ENCODE results near the gene ZNF296. TPM values are rescaled to one million over a fixed set of nuclear protein-coding genes. Genes with fewer than 3 reads are reported as not detected.

The ZNF296 gene
- total and polyA plus RNA-seq, 2 experiments from 2014 or later: 13.4 to 16.5 TPM

DNA sequence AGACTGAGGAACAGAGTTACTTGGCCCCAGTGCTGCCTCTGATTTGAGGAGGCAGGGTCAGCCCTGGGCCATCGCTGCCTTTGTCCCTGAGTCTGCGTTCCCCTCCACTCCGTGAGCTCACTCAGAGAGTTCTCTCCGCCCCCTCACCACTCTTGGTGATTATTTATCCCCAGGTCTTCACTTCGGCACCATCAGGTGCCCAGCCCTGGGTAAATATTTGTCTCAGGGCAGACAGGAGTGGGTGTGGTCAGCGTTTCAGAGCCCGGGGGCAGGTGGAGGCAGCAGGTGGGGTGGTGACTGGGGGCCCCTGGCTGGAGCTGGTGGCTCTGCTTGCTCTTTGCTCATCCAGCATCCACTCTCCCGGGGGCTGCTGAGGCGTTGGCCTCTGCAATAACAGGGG, 37.4 kb upstream of the ZNF296 start (continued):
- no peak for TF ChIP-seq JUNB (IDR thresholded peaks at IDR 0.05; ENCODE audit: unreplicated experiment)
- no peak for TF ChIP-seq EZH2 (IDR thresholded peaks at IDR 0.05; ENCODE audit: low read depth, unreplicated experiment)
- TF ChIP-seq, protein P1, sequence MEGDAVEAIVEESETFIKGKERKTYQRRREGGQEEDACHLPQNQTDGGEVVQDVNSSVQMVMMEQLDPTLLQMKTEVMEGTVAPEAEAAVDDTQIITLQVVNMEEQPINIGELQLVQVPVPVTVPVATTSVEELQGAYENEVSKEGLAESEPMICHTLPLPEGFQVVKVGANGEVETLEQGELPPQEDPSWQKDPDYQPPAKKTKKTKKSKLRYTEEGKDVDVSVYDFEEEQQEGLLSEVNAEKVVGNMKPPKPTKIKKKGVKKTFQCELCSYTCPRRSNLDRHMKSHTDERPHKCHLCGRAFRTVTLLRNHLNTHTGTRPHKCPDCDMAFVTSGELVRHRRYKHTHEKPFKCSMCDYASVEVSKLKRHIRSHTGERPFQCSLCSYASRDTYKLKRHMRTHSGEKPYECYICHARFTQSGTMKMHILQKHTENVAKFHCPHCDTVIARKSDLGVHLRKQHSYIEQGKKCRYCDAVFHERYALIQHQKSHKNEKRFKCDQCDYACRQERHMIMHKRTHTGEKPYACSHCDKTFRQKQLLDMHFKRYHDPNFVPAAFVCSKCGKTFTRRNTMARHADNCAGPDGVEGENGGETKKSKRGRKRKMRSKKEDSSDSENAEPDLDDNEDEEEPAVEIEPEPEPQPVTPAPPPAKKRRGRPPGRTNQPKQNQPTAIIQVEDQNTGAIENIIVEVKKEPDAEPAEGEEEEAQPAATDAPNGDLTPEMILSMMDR (conservative IDR thresholded peaks at IDR 0.05; ENCODE audit: low read depth in 2 of 2): no peak
- TF ChIP-seq NANOG (IDR thresholded peaks at IDR 0.05; ENCODE audit: borderline replicate concordance): no peak

DNA sequence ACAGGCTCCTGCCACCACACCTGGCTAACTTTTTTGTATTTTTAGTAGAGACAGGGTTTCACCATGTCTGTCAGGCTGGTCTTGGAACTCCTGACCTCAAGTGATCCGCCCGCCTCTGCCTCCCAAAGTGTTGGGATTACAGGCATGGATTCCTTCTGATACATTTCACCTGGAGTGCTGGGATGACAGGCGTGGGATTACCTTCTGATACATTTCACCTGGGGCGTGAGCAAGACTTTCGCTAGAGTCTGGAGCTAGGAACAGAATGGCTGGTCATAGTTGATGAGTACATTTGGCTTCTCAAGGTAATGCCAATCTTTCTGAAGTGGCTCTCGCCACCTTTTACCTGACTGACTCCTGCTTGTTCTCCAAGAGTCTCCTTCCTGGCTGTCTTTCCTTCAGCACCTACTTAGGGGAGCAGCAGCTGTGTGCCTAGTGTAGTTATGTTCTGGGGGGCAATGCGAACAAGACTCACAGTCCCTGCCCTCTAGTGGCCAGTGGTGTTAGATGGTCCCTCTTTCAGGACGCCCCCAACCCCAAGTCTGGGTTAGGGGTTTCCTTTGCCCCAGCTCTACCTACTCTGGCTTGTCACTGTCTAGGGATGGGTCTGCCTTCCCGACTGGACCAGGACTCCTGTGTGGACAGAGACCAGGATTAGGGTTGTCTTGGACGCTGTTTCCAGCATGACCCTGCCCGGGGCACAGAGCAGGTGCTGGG, 36.0 kb upstream of the ZNF296 start:
- peaks cover 98% of the 10 kb centered on the region for H3K79me2 ChIP-seq (replicated peaks; ENCODE audit: insufficient read depth)
- DNase-seq (ENCODE audit: low spot score): no peak
- no peaks in the 10 kb centered on the region for H3K9me3 Mint-ChIP-seq
- H3K4me3 ChIP-seq: no peak overlapping the region
- no peaks in the 10 kb centered on the region for H3K9me2 ChIP-seq (ENCODE audit: insufficient read depth)
- H3K27me3 ChIP-seq (ENCODE audit: insufficient read depth): no peaks in the 10 kb centered on the region
- no peaks in the 10 kb centered on the region; the same call in 1 of the 2 replicates for H3K4me1 ChIP-seq (ENCODE audit: insufficient read depth)
- no peaks in the 10 kb centered on the region for H3F3A ChIP-seq (replicated peaks; ENCODE audit: low read depth)
- H3K27ac ChIP-seq (ENCODE audit: low read depth): no peak overlapping the region
- ATAC-seq: no peak
- no peak overlapping the region; the same call in 1 of the 2 replicates for H3K27ac Mint-ChIP-seq
- H3K4me2 ChIP-seq: no peak overlapping the region
- H2AFZ ChIP-seq: no peak overlapping the region
- no peaks in the 10 kb centered on the region; the same call in 2 of the 3 replicates for H3K36me3 Mint-ChIP-seq (ENCODE audit: low read depth)
- no peaks in the 10 kb centered on the region for H3K36me3 ChIP-seq (ENCODE audit: insufficient read depth)
- H3K4me1 Mint-ChIP-seq: peaks cover 8% of the 10 kb centered on the region
- H3K27me3 Mint-ChIP-seq (ENCODE audit: insufficient read depth, low read depth, poor library complexity): peaks cover 7% of the 10 kb centered on the region
- H3K4me3 Mint-ChIP-seq: no peak overlapping the region
- H4K20me1 ChIP-seq (replicated peaks; ENCODE audit: insufficient read depth): peaks cover 51% of the 10 kb centered on the region
- no peak for TF ChIP-seq ZNF114 (CRISPR knock-in tag; IDR thresholded peaks at IDR 0.05)
- TF ChIP-seq STAT1 (IDR thresholded peaks at IDR 0.05; ENCODE audit: unreplicated experiment): no peak
- no peak for TF ChIP-seq EZH2 (IDR thresholded peaks at IDR 0.05; ENCODE audit: low read depth, unreplicated experiment)
- no peak for TF ChIP-seq CREB1 (CRISPR knock-in tag; IDR thresholded peaks at IDR 0.05; ENCODE audit: low read depth)
- TF ChIP-seq ZNF331 (CRISPR knock-in tag; IDR thresholded peaks at IDR 0.05; ENCODE audit: low read depth): no peak
- TF ChIP-seq, protein P2, sequence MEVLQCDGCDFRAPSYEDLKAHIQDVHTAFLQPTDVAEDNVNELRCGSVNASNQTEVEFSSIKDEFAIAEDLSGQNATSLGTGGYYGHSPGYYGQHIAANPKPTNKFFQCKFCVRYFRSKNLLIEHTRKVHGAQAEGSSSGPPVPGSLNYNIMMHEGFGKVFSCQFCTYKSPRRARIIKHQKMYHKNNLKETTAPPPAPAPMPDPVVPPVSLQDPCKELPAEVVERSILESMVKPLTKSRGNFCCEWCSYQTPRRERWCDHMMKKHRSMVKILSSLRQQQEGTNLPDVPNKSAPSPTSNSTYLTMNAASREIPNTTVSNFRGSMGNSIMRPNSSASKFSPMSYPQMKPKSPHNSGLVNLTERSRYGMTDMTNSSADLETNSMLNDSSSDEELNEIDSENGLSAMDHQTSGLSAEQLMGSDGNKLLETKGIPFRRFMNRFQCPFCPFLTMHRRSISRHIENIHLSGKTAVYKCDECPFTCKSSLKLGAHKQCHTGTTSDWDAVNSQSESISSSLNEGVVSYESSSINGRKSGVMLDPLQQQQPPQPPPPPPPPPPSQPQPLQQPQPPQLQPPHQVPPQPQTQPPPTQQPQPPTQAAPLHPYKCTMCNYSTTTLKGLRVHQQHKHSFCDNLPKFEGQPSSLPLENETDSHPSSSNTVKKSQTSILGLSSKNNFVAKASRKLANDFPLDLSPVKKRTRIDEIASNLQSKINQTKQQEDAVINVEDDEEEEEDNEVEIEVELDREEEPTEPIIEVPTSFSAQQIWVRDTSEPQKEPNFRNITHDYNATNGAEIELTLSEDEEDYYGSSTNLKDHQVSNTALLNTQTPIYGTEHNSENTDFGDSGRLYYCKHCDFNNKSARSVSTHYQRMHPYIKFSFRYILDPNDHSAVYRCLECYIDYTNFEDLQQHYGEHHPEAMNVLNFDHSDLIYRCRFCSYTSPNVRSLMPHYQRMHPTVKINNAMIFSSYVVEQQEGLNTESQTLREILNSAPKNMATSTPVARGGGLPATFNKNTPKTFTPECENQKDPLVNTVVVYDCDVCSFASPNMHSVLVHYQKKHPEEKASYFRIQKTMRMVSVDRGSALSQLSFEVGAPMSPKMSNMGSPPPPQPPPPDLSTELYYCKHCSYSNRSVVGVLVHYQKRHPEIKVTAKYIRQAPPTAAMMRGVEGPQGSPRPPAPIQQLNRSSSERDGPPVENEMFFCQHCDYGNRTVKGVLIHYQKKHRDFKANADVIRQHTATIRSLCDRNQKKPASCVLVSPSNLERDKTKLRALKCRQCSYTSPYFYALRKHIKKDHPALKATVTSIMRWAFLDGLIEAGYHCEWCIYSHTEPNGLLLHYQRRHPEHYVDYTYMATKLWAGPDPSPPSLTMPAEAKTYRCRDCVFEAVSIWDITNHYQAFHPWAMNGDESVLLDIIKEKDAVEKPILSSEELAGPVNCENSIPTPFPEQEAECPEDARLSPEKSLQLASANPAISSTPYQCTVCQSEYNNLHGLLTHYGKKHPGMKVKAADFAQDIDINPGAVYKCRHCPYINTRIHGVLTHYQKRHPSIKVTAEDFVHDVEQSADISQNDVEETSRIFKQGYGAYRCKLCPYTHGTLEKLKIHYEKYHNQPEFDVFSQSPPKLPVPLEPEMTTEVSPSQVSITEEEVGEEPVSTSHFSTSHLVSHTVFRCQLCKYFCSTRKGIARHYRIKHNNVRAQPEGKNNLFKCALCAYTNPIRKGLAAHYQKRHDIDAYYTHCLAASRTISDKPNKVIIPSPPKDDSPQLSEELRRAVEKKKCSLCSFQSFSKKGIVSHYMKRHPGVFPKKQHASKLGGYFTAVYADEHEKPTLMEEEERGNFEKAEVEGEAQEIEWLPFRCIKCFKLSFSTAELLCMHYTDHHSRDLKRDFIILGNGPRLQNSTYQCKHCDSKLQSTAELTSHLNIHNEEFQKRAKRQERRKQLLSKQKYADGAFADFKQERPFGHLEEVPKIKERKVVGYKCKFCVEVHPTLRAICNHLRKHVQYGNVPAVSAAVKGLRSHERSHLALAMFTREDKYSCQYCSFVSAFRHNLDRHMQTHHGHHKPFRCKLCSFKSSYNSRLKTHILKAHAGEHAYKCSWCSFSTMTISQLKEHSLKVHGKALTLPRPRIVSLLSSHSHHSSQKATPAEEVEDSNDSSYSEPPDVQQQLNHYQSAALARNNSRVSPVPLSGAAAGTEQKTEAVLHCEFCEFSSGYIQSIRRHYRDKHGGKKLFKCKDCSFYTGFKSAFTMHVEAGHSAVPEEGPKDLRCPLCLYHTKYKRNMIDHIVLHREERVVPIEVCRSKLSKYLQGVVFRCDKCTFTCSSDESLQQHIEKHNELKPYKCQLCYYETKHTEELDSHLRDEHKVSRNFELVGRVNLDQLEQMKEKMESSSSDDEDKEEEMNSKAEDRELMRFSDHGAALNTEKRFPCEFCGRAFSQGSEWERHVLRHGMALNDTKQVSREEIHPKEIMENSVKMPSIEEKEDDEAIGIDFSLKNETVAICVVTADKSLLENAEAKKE (CRISPR knock-in tag; IDR thresholded peaks at IDR 0.05): no peak
- TF ChIP-seq, protein P3, sequence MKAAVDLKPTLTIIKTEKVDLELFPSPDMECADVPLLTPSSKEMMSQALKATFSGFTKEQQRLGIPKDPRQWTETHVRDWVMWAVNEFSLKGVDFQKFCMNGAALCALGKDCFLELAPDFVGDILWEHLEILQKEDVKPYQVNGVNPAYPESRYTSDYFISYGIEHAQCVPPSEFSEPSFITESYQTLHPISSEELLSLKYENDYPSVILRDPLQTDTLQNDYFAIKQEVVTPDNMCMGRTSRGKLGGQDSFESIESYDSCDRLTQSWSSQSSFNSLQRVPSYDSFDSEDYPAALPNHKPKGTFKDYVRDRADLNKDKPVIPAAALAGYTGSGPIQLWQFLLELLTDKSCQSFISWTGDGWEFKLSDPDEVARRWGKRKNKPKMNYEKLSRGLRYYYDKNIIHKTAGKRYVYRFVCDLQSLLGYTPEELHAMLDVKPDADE (IDR thresholded peaks at IDR 0.05): no peak
- no peak for TF ChIP-seq EZH2phosphoT487 (IDR thresholded peaks at IDR 0.05; ENCODE audit: unreplicated experiment)
- no peak for TF ChIP-seq POLR2AphosphoS5 (IDR thresholded peaks at IDR 0.05; ENCODE audit: low read depth)

Measured in GM23338 (cell line).